DMS 273 treated with DMSO at 0.1 percent for 48 hours (cell line): ENCODE data around the gene PKIB.
"Not testable (repeated sequence)": the region's sequence is repeated elsewhere in the genome, so short reads cannot be mapped to it uniquely, and the experiment has no call there.

Experiments used
- DNase-seq: peaks from one replicate; lab custom pipeline; 2025; lab: John Stamatoyannopoulos, UW

Gene PKIB

GRCh38 chr6:122620902-122621301 lies 10.7 kb downstream of the PKIB start:
- no peak for DNase-seq

GRCh38 chr6:122621638-122622037 lies 11.4 kb downstream of the PKIB start:
- no peak for DNase-seq

GRCh38 chr6:122622479-122622878 lies 12.3 kb downstream of the PKIB start:
- no peak for DNase-seq

- DNase-seq, result no peak
Observed at GRCh38 chr6:122623279-122623678, 13.1 kb downstream of the PKIB start.

- no peak for DNase-seq
Observed at GRCh38 chr6:122624853-122625252, 14.6 kb downstream of the PKIB start.

- no peak for DNase-seq
Observed at GRCh38 chr6:122628714-122629113, 18.5 kb downstream of the PKIB start.

- no peak for DNase-seq
Observed at GRCh38 chr6:122631571-122632249, 21.5 kb downstream of the PKIB start.

GRCh38 chr6:122640366-122640765 lies 30.2 kb downstream of the PKIB start:
- DNase-seq, result no peak

- no peak for DNase-seq
Observed at GRCh38 chr6:122641819-122642218, 31.6 kb downstream of the PKIB start.

GRCh38 chr6:122642604-122643003 lies 32.4 kb downstream of the PKIB start:
- DNase-seq, result not testable (repeated sequence)

- DNase-seq, result peak; percentile 40
Observed at GRCh38 chr6:122645256-122645655, 35.1 kb downstream of the PKIB start.

GRCh38 chr6:122647765-122648164 lies 37.6 kb downstream of the PKIB start:
- no peak for DNase-seq

GRCh38 chr6:122648726-122649125 lies 38.5 kb downstream of the PKIB start:
- DNase-seq, result no peak

GRCh38 chr6:122649701-122650100 lies 39.5 kb downstream of the PKIB start:
- DNase-seq, result no peak

GRCh38 chr6:122650403-122650802 lies 40.2 kb downstream of the PKIB start:
- DNase-seq, result no peak

- DNase-seq, result no peak
Observed at GRCh38 chr6:122651031-122651430, 40.8 kb downstream of the PKIB start.

GRCh38 chr6:122651604-122652003 lies 41.4 kb downstream of the PKIB start:
- DNase-seq, result no peak

- no peak for DNase-seq
Observed at GRCh38 chr6:122652431-122652830, 42.2 kb downstream of the PKIB start.

- DNase-seq, result no peak
Observed at GRCh38 chr6:122653094-122653493, 42.9 kb downstream of the PKIB start.

- DNase-seq, result no peak
Observed at GRCh38 chr6:122654012-122654411, 43.8 kb downstream of the PKIB start.

- DNase-seq, result no peak
Observed at GRCh38 chr6:122657601-122658000, 47.4 kb downstream of the PKIB start.

- no peak for DNase-seq
Observed at GRCh38 chr6:122660296-122660695, 50.1 kb downstream of the PKIB start.

GRCh38 chr6:122663981-122664380 lies 53.8 kb downstream of the PKIB start:
- no peak for DNase-seq

GRCh38 chr6:122665929-122666328 lies 55.7 kb downstream of the PKIB start:
- no peak for DNase-seq
